Stimulated activated CD8-positive, alpha-beta memory T cell treated with anti-CD3 and anti-CD28 coated beads, Interleukin-12 subunit alpha, Interleukin-12 subunit beta, amount 100 ng/mL, for 24 hours (primary cell): ENCODE measurements around the gene MAPK1.
"Not testable (repeated sequence)": the region's sequence is repeated elsewhere in the genome, so short reads cannot be mapped to it uniquely, and the experiment has no call there.

Experiments
- DNase-seq: peaks from one replicate; pipeline ENCODE4 v3.0.0-alpha.2; 2020; ENCODE audit errors: extremely low read depth

Gene MAPK1

GRCh38 chr22:21726650-21727049 is 140.8 kb downstream of the MAPK1 start:
- no peak for DNase-seq

GRCh38 chr22:21725956-21726649 is 141.3 kb downstream of the MAPK1 start:
- DNase-seq = no peak

GRCh38 chr22:21724496-21724895 is 142.9 kb downstream of the MAPK1 start:
- DNase-seq = not testable (repeated sequence)

GRCh38 chr22:21721195-21721852 is 146.1 kb downstream of the MAPK1 start:
- not testable (repeated sequence) for DNase-seq

GRCh38 chr22:21720191-21720859 is 147.1 kb downstream of the MAPK1 start:
- not testable (repeated sequence) for DNase-seq

GRCh38 chr22:21719024-21719423 is 148.4 kb downstream of the MAPK1 start:
- no peak for DNase-seq

- DNase-seq = no peak
Observed at GRCh38 chr22:21718499-21718898, 148.9 kb downstream of the MAPK1 start.

- not testable (repeated sequence) for DNase-seq
Observed at GRCh38 chr22:21716395-21717122, 150.9 kb downstream of the MAPK1 start.

- no peak for DNase-seq
Observed at GRCh38 chr22:21714786-21715185, 152.7 kb downstream of the MAPK1 start.

- no peak for DNase-seq
Observed at GRCh38 chr22:21714059-21714770, 153.2 kb downstream of the MAPK1 start.

- DNase-seq = no peak
Observed at GRCh38 chr22:21713428-21714058, 153.9 kb downstream of the MAPK1 start.

GRCh38 chr22:21712751-21713427 is 154.6 kb downstream of the MAPK1 start:
- DNase-seq = no peak

GRCh38 chr22:21711851-21712250 is 155.6 kb downstream of the MAPK1 start:
- DNase-seq = no peak

- no peak for DNase-seq
Observed at GRCh38 chr22:21710156-21710555, 157.3 kb downstream of the MAPK1 start.

- no peak for DNase-seq
Observed at GRCh38 chr22:21709688-21710087, 157.8 kb downstream of the MAPK1 start.

- no peak for DNase-seq
Observed at GRCh38 chr22:21708960-21709359, 158.5 kb downstream of the MAPK1 start.

GRCh38 chr22:21707677-21708076 is 159.8 kb downstream of the MAPK1 start:
- no peak for DNase-seq
